SK-N-MC (cell line): ENCODE data around the gene TDRD1.

ENCODE experiments used
- DNase-seq: peaks from one replicate; pipeline ENCODE4 v3.0.0-alpha.2; 2011; ENCODE audit warnings: low read depth, low spot score
- H3K27ac ChIP-seq: fragments of 200-600 bp; sonication (generic); 2 replicates; pipeline ENCODE4 v1.5.1; 2016; ENCODE audit warnings: mixed run types
- H3K36me3 ChIP-seq: fragments of 200-600 bp; sonication (generic); 2 replicates; pipeline ENCODE4 v1.6.1; 2017; ENCODE audit warnings: antibody characterized with exemption, low read length, mixed read lengths; ENCODE audit not compliant: insufficient read depth
- H3K4me3 ChIP-seq: fragments of 200-600 bp; sonication (generic); 2 replicates; pipeline ENCODE4 v1.5.1; 2016
- H3K9ac ChIP-seq: fragments of 200-600 bp; sonication (generic); 2 replicates; pipeline ENCODE4 v1.8.0; 2017; ENCODE audit warnings: mixed run types, mixed read lengths; ENCODE audit not compliant: insufficient read length
- H3K9me3 ChIP-seq: fragments of 200-600 bp; sonication (generic); 2 replicates; pipeline ENCODE4 v1.6.1; 2017; ENCODE audit warnings: low read depth, mild to moderate bottlenecking, antibody characterized with exemption, low read length, moderate library complexity, mixed read lengths
- EZH2 ChIP-seq: fragments of 200-600 bp; sonication (generic); IDR thresholded peaks from one replicate; pipeline ENCODE4 v1.6.1; 2017; ENCODE audit warnings: antibody characterized with exemption
- FOXP2 ChIP-seq: optimal IDR thresholded peaks from 2 replicates; pipeline ENCODE3; 2011; ENCODE audit warnings: mild to moderate bottlenecking, moderate library complexity; ENCODE audit not compliant: insufficient read depth; ENCODE audit errors: extremely low read length, control extremely low read depth
- POLR2AphosphoS5 ChIP-seq: IDR thresholded peaks from 2 replicates; pipeline ENCODE4 v1.6.1; 2012; ENCODE audit warnings: mild to moderate bottlenecking, low read depth, low read length, borderline replicate concordance

TDRD1 gene

DNA sequence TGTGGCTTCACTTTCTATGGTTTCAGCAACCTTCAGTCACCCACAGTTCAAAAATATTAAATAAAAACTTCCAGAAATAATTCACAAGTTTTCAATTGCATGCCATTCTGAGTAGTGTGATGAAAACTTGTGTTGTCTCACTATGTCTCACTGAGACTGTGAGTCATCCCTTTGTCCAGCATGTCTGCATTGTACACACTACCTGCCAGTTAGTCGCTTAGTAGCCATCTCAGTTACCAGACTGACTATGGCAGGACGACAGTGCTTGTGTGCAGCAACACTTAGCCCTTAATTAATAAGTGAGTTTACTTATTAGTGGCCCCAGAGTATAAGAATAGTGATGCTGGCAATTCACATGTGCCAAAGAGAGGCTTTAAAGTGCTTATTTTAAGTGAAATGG is 27.7 kb upstream of the TDRD1 start:
- Histone ChIP-seq H3K9ac (no peak overlapping the region), H3K4me3 (no peak overlapping the region), H3K27ac (no peak overlapping the region), H3K36me3 (no peaks in the 10 kb centered on the region; the same call in 1 of the 2 replicates), H3K9me3 (no peaks in the 10 kb centered on the region)
- TF ChIP-seq FOXP2 (no peak), EZH2 (no peak)
- no peak for DNase-seq

DNA sequence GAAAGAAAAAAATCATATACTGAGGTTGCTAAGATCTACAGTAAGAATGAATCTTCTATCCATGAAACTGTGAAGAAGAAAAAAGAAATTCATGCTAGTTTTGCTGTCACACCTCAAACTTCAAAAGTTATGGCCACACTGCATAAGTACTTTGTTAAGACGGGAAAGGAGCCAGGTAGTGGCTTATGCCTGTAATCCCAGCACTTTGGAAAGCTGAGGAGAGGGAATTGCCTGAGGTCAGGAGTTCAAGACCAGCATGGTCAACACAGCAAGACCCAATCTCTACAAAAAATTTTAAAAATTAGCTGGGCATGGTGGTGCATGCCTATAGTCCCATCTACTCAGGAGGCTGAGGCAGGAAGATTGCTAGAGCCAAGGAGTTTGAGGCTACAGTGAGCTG is 27.3 kb upstream of the TDRD1 start:
- Histone ChIP-seq H3K9ac (no peak overlapping the region), H3K27ac (no peak overlapping the region), H3K36me3 (no peaks in the 10 kb centered on the region; the same call in 1 of the 2 replicates), H3K4me3 (no peak overlapping the region), H3K9me3 (no peaks in the 10 kb centered on the region)
- TF ChIP-seq EZH2 = no peak
- TF ChIP-seq FOXP2 = no peak
- no peak for TF ChIP-seq POLR2AphosphoS5
- DNase-seq = no peak

DNA sequence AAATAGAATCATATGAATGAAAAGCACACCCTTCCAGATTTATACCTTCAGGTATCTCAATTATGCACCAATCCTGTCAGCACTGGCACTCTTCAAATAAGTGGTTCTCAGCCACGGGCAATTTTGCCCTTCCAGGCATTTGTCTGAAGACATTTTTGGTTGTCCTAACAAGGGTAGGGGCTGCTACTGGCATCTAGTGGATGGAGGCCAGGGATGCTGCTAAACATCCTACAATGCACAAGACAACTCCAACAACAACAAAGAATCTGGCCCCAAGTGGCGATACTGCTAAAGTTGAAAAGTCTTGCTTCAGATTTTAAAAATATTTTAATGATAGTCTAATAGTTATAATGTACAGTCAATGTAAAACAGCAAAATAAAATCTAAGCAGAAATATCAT is 21.2 kb upstream of the TDRD1 start:
- TF ChIP-seq FOXP2 = no peak
- TF ChIP-seq EZH2 = no peak
- no peak for TF ChIP-seq POLR2AphosphoS5
- DNase-seq = no peak
- no peak overlapping the region for H3K4me3 ChIP-seq

DNA sequence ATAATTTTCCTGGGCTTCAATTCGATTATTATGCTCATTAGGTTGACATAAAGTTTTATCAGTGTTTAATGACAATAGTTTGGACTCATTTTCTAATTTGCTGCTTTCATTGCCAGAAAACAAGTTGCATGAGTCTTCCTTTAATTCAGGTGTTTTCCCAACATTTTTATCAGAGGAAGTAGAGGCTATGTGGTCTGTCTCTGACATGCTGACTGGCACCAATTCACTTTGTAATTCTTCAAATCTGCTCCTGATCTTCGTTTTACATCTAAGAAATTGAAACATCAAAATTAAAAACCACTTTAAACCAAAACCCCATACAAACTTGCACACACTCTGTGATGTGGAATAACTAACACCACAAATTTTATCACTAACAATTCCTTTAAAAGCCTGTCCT is 16.1 kb upstream of the TDRD1 start:
- H3K36me3 ChIP-seq = peaks cover 4% of the 10 kb centered on the region; the same call in 1 of the 2 replicates
- H3K9ac ChIP-seq = no peak overlapping the region
- no peak for DNase-seq
- TF ChIP-seq FOXP2 (no peak), EZH2 (no peak), POLR2AphosphoS5 (no peak)
- H3K27ac ChIP-seq = peak overlapping the region; percentile 31; the same call in 1 of the 2 replicates
- no peak overlapping the region for H3K4me3 ChIP-seq
- H3K9me3 ChIP-seq = no peaks in the 10 kb centered on the region

More for the DNA sequence above, 21.2 kb upstream of the TDRD1 start:
- H3K9ac ChIP-seq = no peak overlapping the region
- H3K9me3 ChIP-seq = no peaks in the 10 kb centered on the region
- H3K27ac ChIP-seq = no peak overlapping the region
- H3K36me3 ChIP-seq = peaks cover 4% of the 10 kb centered on the region; the same call in 1 of the 2 replicates

DNA sequence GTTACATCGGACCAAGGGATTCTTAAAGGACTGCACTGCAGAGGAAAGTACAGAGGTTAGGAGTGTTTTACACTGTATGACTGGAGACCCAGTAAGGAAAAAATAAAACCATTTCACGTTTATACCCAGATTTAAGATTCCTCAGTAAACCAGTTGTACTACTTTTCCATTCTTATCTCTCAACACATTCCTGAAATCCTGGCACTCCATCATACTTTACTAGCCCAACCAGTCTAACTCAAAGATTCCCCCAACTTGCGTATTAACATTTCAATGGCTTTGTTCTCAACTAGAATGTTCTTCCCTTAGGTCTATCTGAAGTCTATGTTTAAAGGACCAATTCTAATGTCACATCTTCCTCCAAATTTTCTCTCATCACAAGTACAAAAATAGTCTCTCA is 13.1 kb upstream of the TDRD1 start:
- Histone ChIP-seq H3K9me3 (no peaks in the 10 kb centered on the region), H3K4me3 (no peak overlapping the region), H3K27ac (no peak overlapping the region), H3K9ac (no peak overlapping the region), H3K36me3 (peaks cover 4% of the 10 kb centered on the region; the same call in 1 of the 2 replicates)
- no peak for TF ChIP-seq POLR2AphosphoS5
- TF ChIP-seq EZH2 = no peak
- no peak for TF ChIP-seq FOXP2
- DNase-seq = no peak

DNA sequence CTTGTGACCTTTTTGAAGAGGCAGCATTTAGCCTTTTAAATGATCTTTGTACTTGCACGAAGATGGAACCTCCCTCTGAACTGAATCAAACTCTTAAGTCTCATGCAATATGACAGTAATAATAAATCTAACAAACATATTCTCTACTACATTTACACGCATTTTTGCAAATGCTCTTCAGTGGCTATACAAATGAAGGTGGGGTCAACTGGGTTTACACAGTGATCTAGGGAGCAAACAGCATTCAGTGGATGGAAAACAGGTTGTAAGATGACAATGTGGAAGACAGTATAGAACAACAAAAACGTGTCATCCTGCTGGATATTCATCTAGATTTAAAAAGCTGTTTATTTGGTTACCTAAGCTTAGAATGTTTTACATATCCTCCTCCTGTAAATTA is 12.7 kb upstream of the TDRD1 start:
- H3K4me3 ChIP-seq = no peak overlapping the region
- TF ChIP-seq FOXP2 = no peak
- no peak for DNase-seq
- no peak overlapping the region for H3K9ac ChIP-seq
- peaks cover 4% of the 10 kb centered on the region; the same call in 1 of the 2 replicates for H3K36me3 ChIP-seq
- H3K27ac ChIP-seq = no peak overlapping the region
- H3K9me3 ChIP-seq = no peaks in the 10 kb centered on the region

DNA sequence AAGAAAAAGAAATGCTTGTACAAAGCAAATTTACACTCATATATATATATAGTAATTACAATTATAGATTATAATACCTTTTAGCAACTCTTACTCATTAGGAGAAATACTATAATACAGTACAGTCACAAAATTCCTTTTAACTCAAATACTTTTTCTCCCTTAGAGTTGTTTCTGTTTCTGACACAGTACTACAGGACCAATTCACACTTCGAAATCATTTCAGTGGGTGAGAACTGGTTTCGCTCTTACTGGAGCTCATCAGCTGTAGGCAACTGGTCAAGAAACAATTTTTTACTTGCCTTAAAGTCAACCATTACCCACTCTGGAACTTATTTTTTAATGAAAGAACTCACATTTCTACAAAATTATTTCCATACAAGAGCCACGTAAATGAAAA is 11.2 kb upstream of the TDRD1 start:
- TF ChIP-seq FOXP2 (no peak), POLR2AphosphoS5 (no peak), EZH2 (no peak)
- Histone ChIP-seq H3K27ac (no peak overlapping the region), H3K9ac (no peak overlapping the region), H3K4me3 (no peak overlapping the region), H3K36me3 (no peaks in the 10 kb centered on the region; the same call in 1 of the 2 replicates), H3K9me3 (no peaks in the 10 kb centered on the region)
- no peak for DNase-seq

DNA sequence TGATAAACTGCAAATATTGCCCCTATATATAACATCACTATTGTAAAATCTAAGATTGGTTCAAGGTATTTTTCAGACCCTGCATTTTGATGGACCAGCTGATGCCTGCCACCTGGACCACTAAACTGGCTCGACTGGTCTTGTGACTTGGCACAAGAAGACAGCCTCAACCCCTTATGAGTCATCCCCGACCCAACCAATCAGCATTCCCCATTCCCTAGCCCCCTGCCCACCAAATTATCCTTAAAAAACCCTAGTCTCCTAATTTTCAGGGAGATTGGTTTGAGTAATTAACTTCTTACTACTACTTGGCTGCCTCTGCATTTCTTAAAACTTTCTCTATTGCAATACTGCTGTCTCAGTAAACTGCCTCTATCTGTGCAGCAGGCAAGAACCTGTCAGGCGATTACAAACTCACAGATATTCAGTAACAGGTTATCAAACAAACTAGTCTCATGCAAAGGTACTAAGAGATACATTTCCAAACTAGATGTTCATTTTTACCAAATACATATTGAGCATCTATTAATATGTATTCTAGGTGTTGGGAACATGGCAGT is 10.6 kb upstream of the TDRD1 start:
- no peak for TF ChIP-seq POLR2AphosphoS5
- TF ChIP-seq EZH2 = no peak
- no peak for TF ChIP-seq FOXP2
- Histone ChIP-seq H3K9ac (no peak overlapping the region), H3K9me3 (no peaks in the 10 kb centered on the region), H3K27ac (no peak overlapping the region), H3K4me3 (no peak overlapping the region), H3K36me3 (no peaks in the 10 kb centered on the region)
- no peak for DNase-seq

DNA sequence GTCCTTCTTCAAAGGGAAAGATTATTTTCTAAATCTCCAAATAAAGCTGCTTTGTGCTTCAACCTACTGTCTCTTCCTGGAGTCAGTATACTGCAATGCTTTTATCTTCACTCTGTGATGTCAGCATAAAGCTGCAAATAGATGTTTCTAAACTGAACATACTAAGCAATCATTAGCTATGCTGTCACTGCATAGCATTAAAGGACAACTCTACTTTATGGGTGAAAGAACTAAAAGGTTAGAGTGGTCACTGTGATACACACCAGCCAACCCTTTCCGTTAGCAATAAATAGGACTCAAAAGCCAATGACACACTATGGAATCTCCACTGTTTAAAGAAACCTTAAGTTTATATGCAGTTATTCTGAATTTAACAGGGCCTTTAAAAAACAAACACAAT is 6.9 kb upstream of the TDRD1 start:
- DNase-seq = no peak
- no peak overlapping the region for H3K9ac ChIP-seq
- TF ChIP-seq POLR2AphosphoS5 = no peak
- H3K4me3 ChIP-seq = peak overlapping the region; percentile 87
- no peaks in the 10 kb centered on the region for H3K36me3 ChIP-seq
- 0 out of 2 replicates have a peak overlapping the region, but pooled peaks have one; percentile 9 for H3K27ac ChIP-seq
- H3K9me3 ChIP-seq = no peaks in the 10 kb centered on the region
